GM18867 (cell line): ENCODE measurements around the gene PPM1G.

Experiments used
- ATAC-seq: cut with Tn5 transposase; IDR thresholded peaks from one replicate; pipeline ENCODE4 v1.9.1; 2021; ENCODE audit warnings: mild to moderate bottlenecking, moderate library complexity; ENCODE audit not compliant: unreplicated experiment

PPM1G gene

DNA sequence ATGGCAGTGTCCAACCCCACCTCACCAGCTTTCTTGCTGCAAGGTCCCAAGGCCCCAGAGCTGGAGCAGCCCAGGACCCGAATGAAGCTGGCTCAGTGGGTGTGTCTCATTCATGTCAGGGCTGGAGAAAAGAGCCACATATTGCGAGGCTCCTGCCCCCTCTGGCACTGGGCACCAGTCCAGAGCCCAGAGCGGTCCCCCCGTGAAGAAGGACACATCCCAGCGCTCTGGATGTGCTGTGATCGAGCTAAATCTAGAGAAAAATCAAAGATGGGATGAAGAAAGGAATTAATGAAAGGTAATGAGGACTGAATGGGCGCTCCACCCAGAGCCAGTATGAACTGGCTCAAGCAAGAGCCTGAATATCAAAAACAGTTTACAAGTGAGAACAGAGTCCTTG, 73.2 kb downstream of the PPM1G start:
- no peak for ATAC-seq

DNA sequence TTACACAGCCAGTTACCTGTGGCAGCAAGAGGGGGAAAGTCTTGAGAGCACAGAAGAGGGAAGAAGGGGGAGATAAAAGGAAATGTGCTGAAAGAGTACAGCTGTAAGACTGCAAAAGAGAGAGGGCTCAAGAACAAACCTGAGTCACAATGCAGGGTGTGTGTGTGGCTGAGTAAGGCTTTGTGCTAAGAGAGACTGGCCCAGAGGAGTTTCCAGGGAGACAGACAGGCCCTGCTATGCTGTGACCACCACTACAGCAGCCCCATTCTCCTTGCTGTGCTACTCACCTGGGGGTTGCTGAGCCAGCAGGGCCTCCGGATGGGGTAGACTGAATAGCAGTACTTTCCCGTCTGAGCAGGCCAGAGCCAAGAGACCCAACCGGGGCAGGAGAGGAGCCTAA, 74.1 kb downstream of the PPM1G start:
- no peak for ATAC-seq
